PC-9 (cell line): ENCODE data around the gene TOP1.

ENCODE experiments used
- CTCF ChIP-seq: fragments of 200-600 bp; sonication (generic); conservative IDR thresholded peaks from 2 replicates; pipeline ENCODE4 v1.6.1; 2017; ENCODE audit warnings: mixed run types, antibody characterized with exemption, mild to moderate bottlenecking, moderate library complexity
- EZH2 ChIP-seq: fragments of 200-600 bp; sonication (generic); IDR thresholded peaks from 2 replicates; pipeline ENCODE4 v1.8.0; 2017; ENCODE audit warnings: antibody characterized with exemption, low read depth

- no peak for TF ChIP-seq CTCF
- TF ChIP-seq EZH2: no peak
These were observed 10.3 kb downstream of the TOP1 start for GRCh38 chr20:41038878-41039404.
